ENCODE results near the gene GIPC1. TPM values are rescaled to one million over a fixed set of nuclear protein-coding genes. Genes with fewer than 3 reads are reported as not detected.
A peak's percentile ranks its signal among the peaks of the same experiment; 100 is the strongest.

GIPC1 gene
- polyA plus RNA-seq, 3 donors, result 4.0 to 6.2 (median 4.8) TPM

DNA sequence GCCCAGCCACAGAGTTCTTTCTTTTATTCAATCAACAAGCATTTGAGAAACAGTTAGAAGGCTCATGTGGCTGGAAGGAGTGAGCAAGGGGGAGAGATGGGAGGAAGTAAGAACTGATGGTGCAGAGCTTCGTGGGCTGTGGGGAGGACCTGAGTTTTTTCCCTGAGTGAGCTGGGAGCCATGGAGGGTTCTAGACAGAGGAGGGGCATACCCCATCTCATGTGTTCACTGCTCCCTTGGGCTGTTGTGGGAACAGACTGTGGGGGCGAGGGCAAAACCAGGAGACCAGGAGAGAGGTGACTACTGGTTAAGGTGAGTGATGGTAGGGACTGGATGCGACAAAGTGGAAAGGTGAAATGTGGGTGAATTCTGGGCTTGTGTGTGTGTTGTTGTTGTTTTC lies 65.2 kb downstream of the GIPC1 start:
- intact Hi-C loops (cut with micrococcal nuclease), result no loop called here

DNA sequence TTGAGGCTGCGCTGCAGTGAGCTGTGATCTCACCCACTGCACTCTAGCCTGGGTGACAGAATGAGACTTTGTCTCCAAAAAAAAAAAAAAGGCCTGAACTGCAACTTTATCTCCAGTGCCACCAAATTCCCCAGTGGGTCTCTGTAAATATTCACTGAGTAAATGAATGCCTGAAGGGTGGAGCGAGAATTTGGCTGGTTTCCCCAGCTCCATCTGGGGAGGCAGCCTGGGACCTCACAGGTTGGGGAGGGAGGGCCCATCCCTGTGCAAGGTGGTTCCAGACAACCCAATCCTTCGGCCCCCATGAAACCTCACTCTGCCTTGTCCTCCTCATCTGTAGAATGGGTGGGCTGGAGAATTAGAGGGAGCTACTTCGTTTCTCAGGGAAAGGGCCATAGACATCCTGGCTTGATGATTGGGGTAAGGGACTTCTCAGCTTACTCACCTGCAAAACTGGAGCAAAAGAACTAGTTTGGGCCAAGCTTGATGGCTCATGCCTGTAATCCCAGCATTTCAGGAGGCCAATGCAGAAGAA lies 67.0 kb downstream of the GIPC1 start:
- no peak overlapping the region for H3K27ac ChIP-seq (ENCODE audit: low read depth in 1 of 2, low read length in 2 of 2)
- no peaks in the 10 kb centered on the region for H4K20me1 ChIP-seq (ENCODE audit: insufficient read depth, low read length)
- no peaks in the 10 kb centered on the region for H3K9me3 Mint-ChIP-seq
- H3K36me3 ChIP-seq (replicated peaks in 1 of 2; ENCODE audit: control insufficient read depth in 1 of 2, insufficient read depth in 2 of 2, low read length in 2 of 2), result no peaks in the 10 kb centered on the region
- no peak overlapping the region for H3K4me2 ChIP-seq (replicated peaks; ENCODE audit: extremely low read depth, low read length, poor library complexity, severe bottlenecking)
- H3K27ac Mint-ChIP-seq, result no peak overlapping the region
- H3K9me3 ChIP-seq (replicated peaks in 1 of 2; ENCODE audit: control insufficient read depth in 1 of 2, insufficient read depth in 1 of 2, low read length in 2 of 2), result no peaks in the 10 kb centered on the region
- peaks cover 12% of the 10 kb centered on the region for H3K4me1 Mint-ChIP-seq
- peaks cover 7% of the 10 kb centered on the region for H3K79me2 ChIP-seq (ENCODE audit: insufficient read depth, low read length)
- peaks cover 6 to 19% (median 8%) of the 10 kb centered on the region in 3 donors for H3K27me3 Mint-ChIP-seq (ENCODE audit: low read depth in 3 of 3)
- DNase-seq, result no peak
- H3K4me1 ChIP-seq (ENCODE audit: control insufficient read depth in 1 of 2, insufficient read depth in 2 of 2, low read length in 2 of 2), result peaks cover 21 to 24% of the 10 kb centered on the region in 2 donors
- no peak overlapping the region for H3K9ac ChIP-seq (ENCODE audit: insufficient read depth, low read length, poor library complexity, severe bottlenecking)
- no peak overlapping the region for H3K4me3 ChIP-seq (replicated peaks in 1 of 3; ENCODE audit: low read depth in 2 of 3, low read length in 3 of 3)
- no peak overlapping the region for H2AFZ ChIP-seq (ENCODE audit: insufficient read depth, low read depth, low read length, poor library complexity, severe bottlenecking)
- H3K4me3 Mint-ChIP-seq, result no peak overlapping the region
- peaks cover 0 to 2% of the 10 kb centered on the region in 2 donors for H3K36me3 Mint-ChIP-seq
- TF ChIP-seq, protein P1, sequence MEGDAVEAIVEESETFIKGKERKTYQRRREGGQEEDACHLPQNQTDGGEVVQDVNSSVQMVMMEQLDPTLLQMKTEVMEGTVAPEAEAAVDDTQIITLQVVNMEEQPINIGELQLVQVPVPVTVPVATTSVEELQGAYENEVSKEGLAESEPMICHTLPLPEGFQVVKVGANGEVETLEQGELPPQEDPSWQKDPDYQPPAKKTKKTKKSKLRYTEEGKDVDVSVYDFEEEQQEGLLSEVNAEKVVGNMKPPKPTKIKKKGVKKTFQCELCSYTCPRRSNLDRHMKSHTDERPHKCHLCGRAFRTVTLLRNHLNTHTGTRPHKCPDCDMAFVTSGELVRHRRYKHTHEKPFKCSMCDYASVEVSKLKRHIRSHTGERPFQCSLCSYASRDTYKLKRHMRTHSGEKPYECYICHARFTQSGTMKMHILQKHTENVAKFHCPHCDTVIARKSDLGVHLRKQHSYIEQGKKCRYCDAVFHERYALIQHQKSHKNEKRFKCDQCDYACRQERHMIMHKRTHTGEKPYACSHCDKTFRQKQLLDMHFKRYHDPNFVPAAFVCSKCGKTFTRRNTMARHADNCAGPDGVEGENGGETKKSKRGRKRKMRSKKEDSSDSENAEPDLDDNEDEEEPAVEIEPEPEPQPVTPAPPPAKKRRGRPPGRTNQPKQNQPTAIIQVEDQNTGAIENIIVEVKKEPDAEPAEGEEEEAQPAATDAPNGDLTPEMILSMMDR (IDR thresholded peaks at IDR 0.05), result no peak
- H3K27me3 ChIP-seq (ENCODE audit: control insufficient read depth in 2 of 2, insufficient read depth in 2 of 2, low read length in 2 of 2), result peaks cover 0 to 2% of the 10 kb centered on the region in 2 donors
- no CpG with 5 or more reads among the region's 4 CpGs for WGBS (ENCODE audit: insufficient coverage)
- intact Hi-C loops (cut with micrococcal nuclease), result no loop called here

More for the DNA sequence above, 65.2 kb downstream of the GIPC1 start:
- no peak for DNase-seq
- Mint-ChIP-seq H3K27me3 (ENCODE audit: low read depth in 3 of 3) (peaks cover 8 to 19% (median 9%) of the 10 kb centered on the region in 3 donors), H3K4me3 (peak overlapping the region in 1 of 2 donors; percentile 24), H3K36me3 (peaks cover 3 to 4% of the 10 kb centered on the region in 2 donors), H3K27ac (no peak overlapping the region), H3K9me3 (no peaks in the 10 kb centered on the region), H3K4me1 (peaks cover 28% of the 10 kb centered on the region)
- Histone ChIP-seq H3K36me3 (replicated peaks in 1 of 2; ENCODE audit: control insufficient read depth in 1 of 2, insufficient read depth in 2 of 2, low read length in 2 of 2) (no peaks in the 10 kb centered on the region), H3K27ac (ENCODE audit: low read depth in 1 of 2, low read length in 2 of 2) (no peak overlapping the region), H3K27me3 (ENCODE audit: control insufficient read depth in 2 of 2, insufficient read depth in 2 of 2, low read length in 2 of 2) (peaks cover 0 to 2% of the 10 kb centered on the region in 2 donors), H3K9me3 (replicated peaks in 1 of 2; ENCODE audit: control insufficient read depth in 1 of 2, insufficient read depth in 1 of 2, low read length in 2 of 2) (no peaks in the 10 kb centered on the region), H2AFZ (ENCODE audit: insufficient read depth, low read depth, low read length, poor library complexity, severe bottlenecking) (no peak overlapping the region), H3K4me1 (ENCODE audit: control insufficient read depth in 1 of 2, insufficient read depth in 2 of 2, low read length in 2 of 2) (peaks cover 35 to 39% of the 10 kb centered on the region in 2 donors), H3K4me3 (replicated peaks in 1 of 3; ENCODE audit: low read depth in 2 of 3, low read length in 3 of 3) (no peak overlapping the region), H3K4me2 (replicated peaks; ENCODE audit: extremely low read depth, low read length, poor library complexity, severe bottlenecking) (no peak overlapping the region), H3K79me2 (ENCODE audit: insufficient read depth, low read length) (peaks cover 24% of the 10 kb centered on the region), H3K9ac (ENCODE audit: insufficient read depth, low read length, poor library complexity, severe bottlenecking) (no peak overlapping the region), H4K20me1 (ENCODE audit: insufficient read depth, low read length) (peaks cover 7% of the 10 kb centered on the region)
- 0% methylated on average over 1 of the region's 3 CpGs for WGBS (ENCODE audit: insufficient coverage)
- TF ChIP-seq, protein P1 (IDR thresholded peaks at IDR 0.05), result no peak

Small RNA genes within 50 kb of the gene (small RNA-seq; reads per million reads assigned to genes)
- gene SNRPGP15 (ENCODE audit: insufficient read length, low read depth), result not detected

Other genes with a start within 250 kb of the GIPC1 start
- gene ADGRE5, start 114.7 kb downstream of the GIPC1 start, polyA plus RNA-seq, result 100 to 1,000 TPM; 259 to 388 (median 279) TPM
- gene DDX39A, start 76.8 kb downstream of the GIPC1 start, polyA plus RNA-seq, result 100 to 1,000 TPM in 1 of 3 donors, 10 to 100 TPM in 2; 78.7 to 187 (median 83.5) TPM
- 100 to 1,000 TPM in 1 of 3 donors, 10 to 100 TPM in 2; 49.5 to 119 (median 49.6) TPM for gene PKN1, start 62.8 kb downstream of the GIPC1 start, polyA plus RNA-seq
- gene PTGER1, start 20.8 kb downstream of the GIPC1 start, polyA plus RNA-seq, result not detected
- gene DNAJB1, start 22.3 kb upstream of the GIPC1 start, polyA plus RNA-seq, result 100 to 1,000 TPM in 1 of 3 donors, 10 to 100 TPM in 2; 59.3 to 107 (median 70.9) TPM
- 10 to 100 TPM; 59.8 to 79.6 (median 76.7) TPM for gene TECR, start 33.5 kb upstream of the GIPC1 start, polyA plus RNA-seq
- 100 to 1,000 TPM; 137 to 313 (median 204) TPM for gene NDUFB7, start 75.9 kb upstream of the GIPC1 start, polyA plus RNA-seq
- 1 to 10 TPM in 2 of 3 donors, under 1 TPM in 1; 0.62 to 3.4 (median 2.6) TPM for gene CLEC17A, start 87.0 kb upstream of the GIPC1 start, polyA plus RNA-seq
- 10 to 100 TPM; 27.3 to 92.0 (median 28.3) TPM for gene ADGRE3, start 178.7 kb upstream of the GIPC1 start, polyA plus RNA-seq
- 10 to 100 TPM in 1 of 3 donors, 1 to 10 TPM in 2; 7.6 to 43.0 (median 9.3) TPM for gene ZNF333, start 193.9 kb upstream of the GIPC1 start, polyA plus RNA-seq

All from CD14-positive monocyte (primary cell).